PFSK-1 (cell line): ENCODE results near the gene RNPEPL1.

Experiments
- FOXP2 ChIP-seq: optimal IDR thresholded peaks from 2 replicates; pipeline ENCODE3; 2011; ENCODE audit warnings: borderline replicate concordance, control low read depth, inconsistent platforms; ENCODE audit not compliant: insufficient read depth; ENCODE audit errors: extremely low read length, extremely low read depth
- POLR2AphosphoS5 ChIP-seq: IDR thresholded peaks from 2 replicates; pipeline ENCODE4 v1.6.1; 2012; ENCODE audit warnings: low read depth, mild to moderate bottlenecking, control low read depth, low read length, moderate library complexity
- REST ChIP-seq, 2 experiments: IDR thresholded peaks; 2 replicates each; pipeline versions ENCODE4 v1.6.1 to v1.8.0; 2011 to 2012; ENCODE audit warnings: low read depth in 2 of 2, low read length in 2 of 2, control low read depth in 1 of 2, inconsistent platforms in 1 of 2, mild to moderate bottlenecking in 1 of 2, moderate library complexity in 1 of 2; ENCODE audit not compliant: insufficient read depth in 1 of 2
- SIN3A ChIP-seq: IDR thresholded peaks from 2 replicates; pipeline ENCODE4 v1.6.1; 2012; ENCODE audit warnings: mild to moderate bottlenecking, low read length, moderate library complexity, borderline replicate concordance; ENCODE audit not compliant: insufficient read depth
- TAF1 ChIP-seq: IDR thresholded peaks from 2 replicates; pipeline ENCODE4 v1.6.1; 2012; ENCODE audit warnings: low read length, control low read depth, borderline replicate concordance; ENCODE audit not compliant: insufficient read depth

RNPEPL1 gene

GRCh38 chr2:240555541-240556250 lies 12.6 kb upstream of the RNPEPL1 start:
- TF ChIP-seq SIN3A (no peak), REST (IDR thresholded peaks at IDR 0.05; ENCODE audit: insufficient read depth in 1 of 2, low read depth in 2 of 2, low read length in 2 of 2) (no peak), TAF1 (no peak), POLR2AphosphoS5 (no peak), FOXP2 (no peak)

GRCh38 chr2:240556553-240557100 lies 11.7 kb upstream of the RNPEPL1 start:
- TF ChIP-seq REST (IDR thresholded peaks at IDR 0.05; ENCODE audit: insufficient read depth in 1 of 2, low read depth in 2 of 2, low read length in 2 of 2) (no peak), POLR2AphosphoS5 (no peak), FOXP2 (no peak), TAF1 (no peak), SIN3A (no peak)

GRCh38 chr2:240557101-240557751 lies 11.1 kb upstream of the RNPEPL1 start:
- no peak for TF ChIP-seq REST (IDR thresholded peaks at IDR 0.05; ENCODE audit: insufficient read depth in 1 of 2, low read depth in 2 of 2, low read length in 2 of 2)
- TF ChIP-seq FOXP2 = no peak
- no peak for TF ChIP-seq TAF1
- no peak for TF ChIP-seq SIN3A
- no peak for TF ChIP-seq POLR2AphosphoS5

- TF ChIP-seq SIN3A (no peak), TAF1 (no peak), POLR2AphosphoS5 (no peak), FOXP2 (no peak), REST (IDR thresholded peaks at IDR 0.05; ENCODE audit: insufficient read depth in 1 of 2, low read depth in 2 of 2, low read length in 2 of 2) (no peak)
Measured at GRCh38 chr2:240557808-240558207, 10.5 kb upstream of the RNPEPL1 start, which contains the start of gene ANKMY1. Gene ANKMY1 (minus strand): TSS chr2:240557988. CDS start chr2:240557335, 653 bp downstream.
